ENCODE measurements around the gene ZNF830. TPM values are rescaled to one million over a fixed set of nuclear protein-coding genes. Genes with fewer than 3 reads are reported as not detected.

Gene ZNF830
- total and polyA plus RNA-seq, 2 donors (not counting 1 experiment from before 2014, with no cell fraction given): 10.0 to 14.4 TPM

- no peak overlapping the region for H3K4me2 ChIP-seq (ENCODE audit: extremely low read depth, insufficient read depth, low read length)
- no peaks in the 10 kb centered on the region for H3K27me3 ChIP-seq (ENCODE audit: control insufficient read depth, insufficient read depth, low read length)
- no peak overlapping the region for H3K27ac ChIP-seq (ENCODE audit: insufficient read depth, low read length)
- no peak overlapping the region for H3K9ac ChIP-seq (ENCODE audit: insufficient read depth, low read length)
- no peaks in the 10 kb centered on the region for H3K36me3 ChIP-seq (ENCODE audit: control insufficient read depth, insufficient read depth, low read length)
- H3K9me3 ChIP-seq (ENCODE audit: control insufficient read depth, insufficient read depth, low read depth, low read length): no peaks in the 10 kb centered on the region
- no peaks in the 10 kb centered on the region for H3K4me1 ChIP-seq (ENCODE audit: control insufficient read depth, extremely low read depth, insufficient read depth, low read length)
- no peak for DNase-seq (ENCODE audit: low read depth in 2 of 2)
- H3K4me3 ChIP-seq (replicated peaks in 1 of 4; ENCODE audit: control extremely low read depth in 1 of 4, insufficient read depth in 1 of 4, low read depth in 3 of 4, low read length in 4 of 4): no peak overlapping the region
- no peaks in the 10 kb centered on the region for H4K20me1 ChIP-seq (ENCODE audit: control insufficient read depth, extremely low read depth, insufficient read depth, low read length)
- no peak overlapping the region for H2AFZ ChIP-seq (ENCODE audit: low read length)
- H3K79me2 ChIP-seq (ENCODE audit: control insufficient read depth, insufficient read depth, low read length): no peaks in the 10 kb centered on the region
- TF ChIP-seq EZH2 (IDR thresholded peaks at IDR 0.05; ENCODE audit: low read length, missing control alignments) (no peak), CTCF (conservative IDR thresholded peaks at IDR 0.05 in 1 of 2, IDR thresholded peaks at IDR 0.05 in 1 of 2; ENCODE audit: low read depth in 1 of 2, low read length in 2 of 2) (no peak)
Measured at GRCh38 chr17:34974179-34974578, 12.8 kb downstream of the ZNF830 start.

- H3K9me3 ChIP-seq (ENCODE audit: control insufficient read depth, insufficient read depth, low read depth, low read length): no peaks in the 10 kb centered on the region
- no peak overlapping the region for H2AFZ ChIP-seq (ENCODE audit: low read length)
- no peaks in the 10 kb centered on the region for H4K20me1 ChIP-seq (ENCODE audit: control insufficient read depth, extremely low read depth, insufficient read depth, low read length)
- H3K4me3 ChIP-seq (replicated peaks in 1 of 4; ENCODE audit: control extremely low read depth in 1 of 4, insufficient read depth in 1 of 4, low read depth in 3 of 4, low read length in 4 of 4): no peak overlapping the region
- no peak overlapping the region for H3K27ac ChIP-seq (ENCODE audit: insufficient read depth, low read length)
- no peak for TF ChIP-seq CTCF (conservative IDR thresholded peaks at IDR 0.05 in 1 of 2, IDR thresholded peaks at IDR 0.05 in 1 of 2; ENCODE audit: low read depth in 1 of 2, low read length in 2 of 2)
- no peaks in the 10 kb centered on the region for H3K27me3 ChIP-seq (ENCODE audit: control insufficient read depth, insufficient read depth, low read length)
- H3K79me2 ChIP-seq (ENCODE audit: control insufficient read depth, insufficient read depth, low read length): no peaks in the 10 kb centered on the region
- no peaks in the 10 kb centered on the region for H3K4me1 ChIP-seq (ENCODE audit: control insufficient read depth, extremely low read depth, insufficient read depth, low read length)
- no peak overlapping the region for H3K4me2 ChIP-seq (ENCODE audit: extremely low read depth, insufficient read depth, low read length)
- H3K36me3 ChIP-seq (ENCODE audit: control insufficient read depth, insufficient read depth, low read length): no peaks in the 10 kb centered on the region
- no peak overlapping the region for H3K9ac ChIP-seq (ENCODE audit: insufficient read depth, low read length)
- DNase-seq (ENCODE audit: low read depth in 2 of 2): no peak
Measured at GRCh38 chr17:34974794-34975785, 13.8 kb downstream of the ZNF830 start.

GRCh38 chr17:34979153-34979552, 17.8 kb downstream of the ZNF830 start:
- Histone ChIP-seq H3K36me3 (ENCODE audit: control insufficient read depth, insufficient read depth, low read length) (no peaks in the 10 kb centered on the region), H4K20me1 (ENCODE audit: control insufficient read depth, extremely low read depth, insufficient read depth, low read length) (no peaks in the 10 kb centered on the region), H3K4me1 (ENCODE audit: control insufficient read depth, extremely low read depth, insufficient read depth, low read length) (no peaks in the 10 kb centered on the region), H3K9me3 (ENCODE audit: control insufficient read depth, insufficient read depth, low read depth, low read length) (no peaks in the 10 kb centered on the region), H3K27ac (ENCODE audit: insufficient read depth, low read length) (no peak overlapping the region), H3K4me3 (replicated peaks in 1 of 4; ENCODE audit: control extremely low read depth in 1 of 4, insufficient read depth in 1 of 4, low read depth in 3 of 4, low read length in 4 of 4) (no peak overlapping the region), H3K79me2 (ENCODE audit: control insufficient read depth, insufficient read depth, low read length) (peaks cover 8% of the 10 kb centered on the region), H2AFZ (ENCODE audit: low read length) (no peak overlapping the region), H3K9ac (ENCODE audit: insufficient read depth, low read length) (no peak overlapping the region), H3K27me3 (ENCODE audit: control insufficient read depth, insufficient read depth, low read length) (no peaks in the 10 kb centered on the region), H3K4me2 (ENCODE audit: extremely low read depth, insufficient read depth, low read length) (peak overlapping the region; percentile 80)
- DNase-seq (ENCODE audit: low read depth in 2 of 2): no peak
- TF ChIP-seq CTCF (conservative IDR thresholded peaks at IDR 0.05 in 1 of 2, IDR thresholded peaks at IDR 0.05 in 1 of 2; ENCODE audit: low read depth in 1 of 2, low read length in 2 of 2) (no peak), EZH2 (IDR thresholded peaks at IDR 0.05; ENCODE audit: low read length, missing control alignments) (no peak)

All from fibroblast of lung (primary cell).